Activated T-cell treated with anti-CD3 and anti-CD28 coated beads, Interleukin-2, amount 50 U/mL, for 24 hours (primary cell): Measurements from ENCODE around the gene TYW5.
"Not testable (repeated sequence)": the region's sequence is repeated elsewhere in the genome, so short reads cannot be mapped to it uniquely, and the experiment has no call there.

Experiments used
- DNase-seq: peaks from one replicate; pipeline ENCODE4 v3.0.0-alpha.2; 2020
- H3K27ac Mint-ChIP-seq: 2 replicates; pipeline ENCODE4 v1.8.0; 2020; ENCODE audit warnings: mild to moderate bottlenecking, mixed read lengths
- H3K27me3 Mint-ChIP-seq: 2 replicates; pipeline ENCODE4 v1.8.0; 2020; ENCODE audit warnings: mixed read lengths
- H3K36me3 Mint-ChIP-seq: 2 replicates; pipeline ENCODE4 v1.8.0; 2020; ENCODE audit warnings: low read depth, mixed read lengths
- H3K4me1 Mint-ChIP-seq: 2 replicates; pipeline ENCODE4 v1.8.0; 2020; ENCODE audit warnings: low read depth, mixed read lengths
- H3K4me3 Mint-ChIP-seq: 2 replicates; pipeline ENCODE4 v1.8.0; 2020; ENCODE audit warnings: mild to moderate bottlenecking, moderate library complexity, mixed read lengths
- H3K9me3 Mint-ChIP-seq: 2 replicates; pipeline ENCODE4 v1.8.0; 2020; ENCODE audit warnings: mixed read lengths

TYW5 gene

GRCh38 chr2:199916980-199917379, 38.3 kb downstream of the TYW5 start:
- Mint-ChIP-seq H3K4me1 (peaks cover 35% of the 10 kb centered on the region), H3K27ac (no peak overlapping the region), H3K27me3 (no peaks in the 10 kb centered on the region), H3K9me3 (peaks cover 12% of the 10 kb centered on the region), H3K4me3 (no peak overlapping the region), H3K36me3 (peaks cover 69% of the 10 kb centered on the region)
- DNase-seq: no peak

- peaks cover 44% of the 10 kb centered on the region for H3K4me1 Mint-ChIP-seq
- peaks cover 65% of the 10 kb centered on the region for H3K36me3 Mint-ChIP-seq
- no peak for DNase-seq
- H3K27me3 Mint-ChIP-seq: no peaks in the 10 kb centered on the region
- peaks cover 12% of the 10 kb centered on the region for H3K9me3 Mint-ChIP-seq
- peak overlapping the region; percentile 32 for H3K27ac Mint-ChIP-seq
- peak overlapping the region; percentile 34 for H3K4me3 Mint-ChIP-seq
Measured at GRCh38 chr2:199914372-199914958, 40.8 kb downstream of the TYW5 start.

- H3K27ac Mint-ChIP-seq, DNase-seq, H3K27me3 Mint-ChIP-seq: not testable (repeated sequence)
- Mint-ChIP-seq H3K9me3 (peaks cover 12% of the 10 kb centered on the region), H3K4me3 (peak overlapping the region; percentile 94), H3K36me3 (peaks cover 49% of the 10 kb centered on the region), H3K4me1 (peaks cover 40% of the 10 kb centered on the region)
Measured at GRCh38 chr2:199912553-199913114, 42.7 kb downstream of the TYW5 start.

- peak overlapping the region; percentile 94 for H3K4me3 Mint-ChIP-seq
Measured at GRCh38 chr2:199911877-199912161, 43.5 kb downstream of the TYW5 start.

GRCh38 chr2:199911052-199911876, 44.0 kb downstream of the TYW5 start, which contains the start of gene C2orf69:
TSS of gene C2orf69 (plus strand) at chr2:199911293. CDS start at chr2:199911439, 146 bp downstream.
- peak within 1 kb of the TSS; percentile 94 for H3K27ac Mint-ChIP-seq
- H3K9me3 Mint-ChIP-seq: peaks cover under 1% of the 10 kb centered on the region
- H3K4me1 Mint-ChIP-seq: peaks cover 35% of the 10 kb centered on the region
- H3K36me3 Mint-ChIP-seq: peaks cover 35% of the 10 kb centered on the region
- peak within 1 kb of the TSS; percentile 94 for H3K4me3 Mint-ChIP-seq
- peak; percentile 94 for DNase-seq
- H3K27me3 Mint-ChIP-seq: peaks cover 11% of the 10 kb centered on the region

More at GRCh38 chr2:199911877-199912161, 43.5 kb downstream of the TYW5 start:
- peaks cover 7% of the 10 kb centered on the region for H3K9me3 Mint-ChIP-seq
- peaks cover 37% of the 10 kb centered on the region for H3K4me1 Mint-ChIP-seq
- H3K27me3 Mint-ChIP-seq: peaks cover 7% of the 10 kb centered on the region
- H3K27ac Mint-ChIP-seq: peak overlapping the region; percentile 94
- peaks cover 41% of the 10 kb centered on the region for H3K36me3 Mint-ChIP-seq
- DNase-seq: no peak

- Mint-ChIP-seq H3K4me1 (peaks cover 34% of the 10 kb centered on the region), H3K4me3 (peak overlapping the region; percentile 94), H3K36me3 (peaks cover 28% of the 10 kb centered on the region), H3K27ac (peak overlapping the region; percentile 94), H3K9me3 (no peaks in the 10 kb centered on the region), H3K27me3 (peaks cover 16% of the 10 kb centered on the region)
- DNase-seq: no peak
Measured at GRCh38 chr2:199910338-199911051, 44.8 kb downstream of the TYW5 start.

GRCh38 chr2:199907008-199907714, 48.1 kb downstream of the TYW5 start:
- H3K4me3 Mint-ChIP-seq: no peak overlapping the region
- H3K27ac Mint-ChIP-seq: no peak overlapping the region
- DNase-seq: no peak
- peaks cover 31% of the 10 kb centered on the region for H3K27me3 Mint-ChIP-seq
- no peaks in the 10 kb centered on the region for H3K9me3 Mint-ChIP-seq
- H3K4me1 Mint-ChIP-seq: peaks cover 14% of the 10 kb centered on the region
- peaks cover 11% of the 10 kb centered on the region for H3K36me3 Mint-ChIP-seq

GRCh38 chr2:199903111-199903510, 52.2 kb downstream of the TYW5 start:
- Mint-ChIP-seq H3K4me3 (no peak overlapping the region), H3K27ac (no peak overlapping the region), H3K4me1 (no peaks in the 10 kb centered on the region), H3K36me3 (no peaks in the 10 kb centered on the region), H3K27me3 (peaks cover 29% of the 10 kb centered on the region), H3K9me3 (no peaks in the 10 kb centered on the region)
- no peak for DNase-seq

- H3K4me1 Mint-ChIP-seq: no peaks in the 10 kb centered on the region
- no peak overlapping the region for H3K4me3 Mint-ChIP-seq
- DNase-seq: no peak
- no peaks in the 10 kb centered on the region for H3K9me3 Mint-ChIP-seq
- no peak overlapping the region for H3K27ac Mint-ChIP-seq
- H3K27me3 Mint-ChIP-seq: peaks cover 28% of the 10 kb centered on the region
- H3K36me3 Mint-ChIP-seq: no peaks in the 10 kb centered on the region
Measured at GRCh38 chr2:199902486-199903110, 52.7 kb downstream of the TYW5 start.

- H3K27ac Mint-ChIP-seq: no peak overlapping the region
- no peaks in the 10 kb centered on the region for H3K4me1 Mint-ChIP-seq
- DNase-seq: no peak
- no peaks in the 10 kb centered on the region for H3K9me3 Mint-ChIP-seq
- H3K4me3 Mint-ChIP-seq: no peak overlapping the region
- peaks cover 25% of the 10 kb centered on the region for H3K27me3 Mint-ChIP-seq
- H3K36me3 Mint-ChIP-seq: no peaks in the 10 kb centered on the region
Measured at GRCh38 chr2:199901942-199902341, 53.3 kb downstream of the TYW5 start.

- H3K36me3 Mint-ChIP-seq: no peaks in the 10 kb centered on the region
- DNase-seq: no peak
- no peaks in the 10 kb centered on the region for H3K4me1 Mint-ChIP-seq
- no peaks in the 10 kb centered on the region for H3K9me3 Mint-ChIP-seq
- no peaks in the 10 kb centered on the region for H3K27me3 Mint-ChIP-seq
- H3K4me3 Mint-ChIP-seq: no peak overlapping the region
- no peak overlapping the region for H3K27ac Mint-ChIP-seq
Measured at GRCh38 chr2:199896617-199897016, 58.7 kb downstream of the TYW5 start.

GRCh38 chr2:199895406-199895805, 59.9 kb downstream of the TYW5 start:
- no peaks in the 10 kb centered on the region for H3K36me3 Mint-ChIP-seq
- H3K4me3 Mint-ChIP-seq: no peak overlapping the region
- H3K4me1 Mint-ChIP-seq: no peaks in the 10 kb centered on the region
- no peak for DNase-seq
- H3K9me3 Mint-ChIP-seq: no peaks in the 10 kb centered on the region
- H3K27me3 Mint-ChIP-seq: peaks cover 2% of the 10 kb centered on the region
- H3K27ac Mint-ChIP-seq: no peak overlapping the region

- H3K36me3 Mint-ChIP-seq: no peaks in the 10 kb centered on the region
- H3K27me3 Mint-ChIP-seq: peaks cover 21% of the 10 kb centered on the region
- no peak overlapping the region for H3K4me3 Mint-ChIP-seq
- H3K9me3 Mint-ChIP-seq: peaks cover 7% of the 10 kb centered on the region
- no peak overlapping the region for H3K27ac Mint-ChIP-seq
- no peak for DNase-seq
- H3K4me1 Mint-ChIP-seq: no peaks in the 10 kb centered on the region
Measured at GRCh38 chr2:199883474-199884212, 71.6 kb downstream of the TYW5 start.
